ENCODE data around the gene TBC1D22A. TPM values are rescaled to one million over a fixed set of nuclear protein-coding genes. Genes with fewer than 3 reads are reported as not detected.

Gene TBC1D22A
- total RNA-seq, 4 donors from 2014 or later: 15.6 to 21.7 (median 20.5) TPM

DNA sequence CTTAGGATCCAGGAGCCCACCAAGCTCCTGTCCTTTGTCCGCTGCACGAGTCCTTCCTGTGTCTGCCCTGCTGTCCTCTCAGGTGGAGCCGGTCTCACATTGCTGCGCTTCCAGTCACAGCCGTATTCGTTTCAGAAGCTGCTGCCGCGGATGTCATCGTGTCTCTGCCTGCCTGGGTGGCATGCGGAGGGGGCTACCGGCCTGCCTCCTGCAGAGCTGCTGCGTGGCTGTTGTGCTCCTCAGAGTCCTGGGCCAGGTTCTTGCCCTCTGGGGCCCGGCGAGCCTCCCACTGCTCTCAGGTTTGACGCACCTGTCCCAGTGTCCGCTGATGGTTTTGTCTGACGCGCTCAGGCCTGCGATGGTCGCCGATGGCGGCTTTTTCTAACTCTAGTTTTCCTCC, 254.2 kb downstream of the TBC1D22A start:
- intact Hi-C loops (cut with DNase I): no loop called here

GRCh38 chr22:47017245-47017644, 254.8 kb downstream of the TBC1D22A start:
- H3K4me3 ChIP-seq: no peak overlapping the region
- H3K9me3 ChIP-seq: no peaks in the 10 kb centered on the region
- TF ChIP-seq POLR2A (IDR thresholded peaks at IDR 0.05) (no peak), CTCF (IDR thresholded peaks at IDR 0.05) (no peak)
- peaks cover 0 to 11% (median 0%) of the 10 kb centered on the region in 3 donors for H3K4me1 ChIP-seq
- H3K36me3 ChIP-seq: peaks cover 0 to 33% (median 0%) of the 10 kb centered on the region in 3 donors
- no peak for DNase-seq
- H3K27ac ChIP-seq: no peak overlapping the region
- intact Hi-C loops (cut with DNase I): no loop called here
- 85 to 95% methylated on average over 8 to 13 of the region's 13 CpGs for WGBS, 2 donors
- no peaks in the 10 kb centered on the region for H3K27me3 ChIP-seq

More for the DNA sequence above, 254.2 kb downstream of the TBC1D22A start:
- H3K27me3 ChIP-seq: no peaks in the 10 kb centered on the region
- DNase-seq: no peak
- WGBS, 2 donors: 94% methylated on average over 15 of the region's 22 CpGs; no CpG with 5 or more reads in 1 of the 2 donors
- H3K27ac ChIP-seq: no peak overlapping the region
- H3K4me3 ChIP-seq: no peak overlapping the region
- H3K4me1 ChIP-seq: peaks cover 0 to 5% (median 0%) of the 10 kb centered on the region in 3 donors
- no peak for TF ChIP-seq POLR2A (IDR thresholded peaks at IDR 0.05)
- no peak for TF ChIP-seq CTCF (IDR thresholded peaks at IDR 0.05)
- peaks cover 0 to 37% (median 0%) of the 10 kb centered on the region in 3 donors for H3K36me3 ChIP-seq
- H3K9me3 ChIP-seq: no peaks in the 10 kb centered on the region

DNA sequence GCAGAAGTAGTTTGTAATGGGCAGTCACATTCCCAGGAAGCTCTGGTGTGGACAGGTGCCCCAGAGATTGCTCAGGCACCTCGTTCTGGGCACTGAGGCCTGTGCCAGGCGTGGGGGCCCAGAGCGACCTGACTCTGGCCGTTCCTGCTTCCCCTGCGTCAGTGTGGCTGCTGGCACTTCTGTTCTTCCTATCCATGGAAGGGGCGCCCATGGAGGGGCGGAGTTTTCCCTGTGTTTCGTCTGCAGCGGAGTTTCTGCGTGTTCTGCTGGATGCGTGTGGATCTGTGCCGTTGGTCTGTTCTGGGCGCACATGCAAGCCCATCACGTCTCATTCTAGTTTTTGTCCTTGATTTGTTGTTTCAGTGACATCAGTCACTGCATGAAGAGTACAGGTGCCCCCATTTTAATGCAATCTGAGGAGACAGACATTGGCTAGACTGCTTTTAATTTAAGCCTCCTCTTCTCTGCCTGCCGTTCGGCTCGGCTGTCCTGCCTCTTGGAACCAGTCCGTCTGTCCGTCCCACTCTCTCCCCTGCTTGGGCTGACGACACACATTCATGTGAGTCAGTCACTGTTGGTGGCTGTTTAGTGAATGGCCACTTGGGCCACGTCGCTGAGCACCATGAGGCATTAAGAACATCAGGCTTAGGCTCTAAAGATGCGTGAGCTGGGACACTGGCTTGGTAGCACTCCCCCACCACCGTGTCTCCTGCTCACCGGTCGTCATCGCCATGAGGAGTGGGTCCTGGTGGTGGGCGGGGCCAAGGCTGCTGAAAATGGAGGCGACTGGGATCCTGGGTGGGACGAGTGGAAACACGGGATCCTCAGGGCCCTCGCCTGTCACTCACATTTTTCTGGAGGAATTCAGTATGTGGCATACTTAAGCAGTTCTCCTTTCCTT, 255.8 kb downstream of the TBC1D22A start:
- no peaks in the 10 kb centered on the region for H3K9me3 ChIP-seq
- peaks cover 0 to 24% (median 0%) of the 10 kb centered on the region in 3 donors for H3K36me3 ChIP-seq
- H3K4me3 ChIP-seq: no peak overlapping the region
- 98% methylated on average over 19 to 20 of the region's 32 CpGs for whole genome bisulfite sequencing, 2 donors
- no peak for DNase-seq
- peaks cover 0 to 12% (median 0%) of the 10 kb centered on the region in 3 donors for H3K4me1 ChIP-seq
- no peaks in the 10 kb centered on the region for H3K27me3 ChIP-seq
- intact Hi-C loops (cut with DNase I): no loop called here
- no peak for TF ChIP-seq POLR2A (IDR thresholded peaks at IDR 0.05)
- no peak for TF ChIP-seq CTCF (IDR thresholded peaks at IDR 0.05)
- no peak overlapping the region for H3K27ac ChIP-seq

DNA sequence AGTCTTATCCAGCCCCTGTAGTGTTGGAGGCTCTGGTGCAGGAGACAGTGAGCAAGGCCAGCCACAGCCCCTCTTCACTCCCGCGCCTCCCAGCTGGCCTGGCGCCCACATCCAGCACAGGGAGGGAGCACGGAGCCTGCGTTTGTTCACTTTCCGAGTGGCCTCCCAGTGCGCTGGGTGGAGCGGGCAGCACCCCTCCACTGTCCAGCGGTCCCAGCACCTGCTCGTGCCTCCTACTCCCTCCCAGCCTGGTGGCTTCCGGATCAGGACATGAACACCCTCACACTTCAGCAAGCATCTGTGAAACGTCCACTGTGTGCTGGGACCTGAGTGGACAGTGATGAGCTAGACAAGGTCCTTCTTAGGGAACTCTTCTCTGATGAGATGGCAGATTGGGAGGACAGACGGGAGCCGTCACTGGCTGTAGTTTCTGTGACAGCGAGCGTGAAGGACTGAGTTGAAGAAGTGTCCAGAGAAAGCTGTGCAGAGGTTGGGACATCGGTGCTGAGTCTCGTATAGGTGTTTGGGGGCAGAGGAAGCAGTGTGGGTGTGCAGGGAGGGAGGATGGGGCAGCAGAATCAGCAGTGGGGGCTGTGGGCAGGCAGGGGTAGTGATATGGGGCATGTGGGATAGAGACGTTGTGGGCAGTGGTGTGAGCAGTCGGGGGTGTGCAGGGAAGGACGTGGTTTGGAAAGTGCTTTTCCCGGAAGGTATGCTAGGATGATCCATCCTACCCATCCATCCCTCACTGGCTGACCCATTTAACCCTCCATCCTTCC, 256.8 kb downstream of the TBC1D22A start:
- Histone ChIP-seq H3K27me3 (no peaks in the 10 kb centered on the region), H3K4me3 (no peak overlapping the region), H3K9me3 (no peaks in the 10 kb centered on the region), H3K36me3 (peaks cover 0 to 24% (median 0%) of the 10 kb centered on the region in 3 donors), H3K4me1 (peaks cover 0 to 12% (median 0%) of the 10 kb centered on the region in 3 donors), H3K27ac (no peak overlapping the region)
- 87 to 91% methylated on average over 11 to 19 of the region's 22 CpGs for WGBS, 2 donors
- TF ChIP-seq CTCF (IDR thresholded peaks at IDR 0.05) (no peak), POLR2A (IDR thresholded peaks at IDR 0.05) (no peak)
- intact Hi-C loops (cut with DNase I): no loop called here
- DNase-seq: no peak
